Retina (tissue), 1 donor: ENCODE data around the gene OSCP1.

Source experiments
- DNase-seq: peaks from one replicate; pipeline ENCODE4 v3.0.0-alpha.2; 2016

The OSCP1 gene

DNA sequence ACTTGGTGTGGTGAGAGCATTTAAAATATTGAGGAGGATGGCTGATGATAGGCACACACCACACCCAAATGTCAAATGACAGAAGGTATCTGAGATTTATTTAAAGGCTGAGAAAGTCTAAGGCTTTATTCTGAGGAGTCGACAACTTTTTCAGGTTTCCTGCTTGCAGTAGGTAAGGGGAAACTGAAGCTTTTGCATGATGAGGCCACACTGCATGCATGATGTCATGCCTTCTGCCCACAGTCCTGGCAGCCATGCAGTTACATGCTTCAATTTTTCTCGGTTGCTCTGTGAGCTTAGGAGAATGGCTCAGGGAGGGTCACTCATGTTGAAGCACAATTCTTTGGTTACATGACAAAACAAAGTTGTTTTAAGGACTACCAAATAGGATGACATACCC, 7.0 kb downstream of the OSCP1 start:
- DNase-seq: no peak

DNA sequence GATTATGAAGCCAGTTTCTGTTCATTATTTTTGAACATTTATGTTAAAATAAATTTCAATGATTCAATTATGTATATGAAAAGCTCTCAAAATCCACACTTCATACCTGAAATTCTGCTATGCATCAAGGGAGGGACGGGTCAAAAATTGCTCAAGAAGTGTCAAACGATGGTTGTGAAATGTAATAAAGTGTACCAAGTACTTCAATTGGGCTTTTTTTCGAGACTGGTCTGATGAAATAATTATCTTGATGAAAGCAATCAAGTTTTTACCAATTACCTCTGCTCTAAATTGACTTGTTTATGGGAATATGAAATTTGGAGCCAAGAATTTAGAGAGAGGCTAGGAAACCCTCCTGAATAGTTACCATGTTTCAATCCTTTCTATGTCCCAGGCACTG, 7.9 kb downstream of the OSCP1 start:
- DNase-seq: no peak

DNA sequence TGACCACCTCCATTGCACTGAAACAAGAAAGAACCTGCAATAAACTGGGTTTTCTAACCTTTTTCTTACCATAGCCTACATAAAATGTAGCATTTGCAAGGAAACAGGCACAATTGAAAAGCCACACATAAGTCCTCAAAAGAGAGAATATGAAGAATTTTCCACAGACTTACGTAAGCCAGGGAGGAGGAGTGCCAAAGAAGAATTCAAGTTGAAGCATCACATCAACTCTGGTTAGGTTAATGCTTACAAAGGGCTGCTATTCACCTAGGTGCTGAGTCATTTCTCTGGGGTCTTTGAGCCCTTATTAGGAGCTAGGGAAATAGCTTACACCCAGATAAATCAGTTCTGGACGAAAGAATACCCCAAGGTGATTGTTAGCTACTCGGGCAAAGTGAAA, 9.6 kb downstream of the OSCP1 start:
- DNase-seq: no peak

DNA sequence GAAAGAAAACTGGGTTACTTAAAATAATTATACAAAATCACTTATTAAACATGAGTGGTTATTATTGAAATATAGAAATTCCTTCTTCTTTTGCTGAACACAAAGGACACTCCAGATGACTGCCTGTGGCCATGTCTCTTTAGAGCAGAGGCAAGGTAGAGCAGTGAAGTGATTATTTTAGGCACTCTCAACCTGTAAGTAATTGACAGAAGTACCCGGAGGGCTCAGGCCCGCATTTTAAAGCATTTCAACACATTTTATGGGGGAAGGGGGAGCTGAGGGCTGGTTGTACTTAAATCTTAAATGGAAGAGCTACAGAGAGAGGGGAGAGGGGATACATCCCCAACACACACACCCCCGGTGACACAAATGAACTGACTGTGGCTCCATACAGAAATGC, 10.2 kb downstream of the OSCP1 start:
- DNase-seq: no peak

DNA sequence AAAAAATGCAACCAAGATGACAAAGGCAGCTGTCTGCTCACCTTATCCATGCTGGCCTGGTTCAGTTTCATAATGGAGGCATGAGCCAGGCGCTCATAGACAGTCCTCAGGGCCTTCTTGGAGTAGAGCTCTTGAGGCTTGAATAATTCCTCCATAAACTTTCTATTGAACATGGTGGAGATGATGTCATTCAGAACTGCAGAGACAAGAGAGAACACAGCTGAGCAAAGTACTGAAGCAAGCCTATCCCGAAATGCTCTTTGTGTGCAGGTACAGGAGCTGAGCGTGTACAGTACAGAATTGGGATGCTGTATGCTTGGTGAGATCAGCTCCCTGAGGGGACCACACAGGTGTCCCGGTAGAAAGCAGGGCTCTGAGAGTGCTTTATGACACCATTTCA, 11.5 kb downstream of the OSCP1 start:
- DNase-seq: no peak

DNA sequence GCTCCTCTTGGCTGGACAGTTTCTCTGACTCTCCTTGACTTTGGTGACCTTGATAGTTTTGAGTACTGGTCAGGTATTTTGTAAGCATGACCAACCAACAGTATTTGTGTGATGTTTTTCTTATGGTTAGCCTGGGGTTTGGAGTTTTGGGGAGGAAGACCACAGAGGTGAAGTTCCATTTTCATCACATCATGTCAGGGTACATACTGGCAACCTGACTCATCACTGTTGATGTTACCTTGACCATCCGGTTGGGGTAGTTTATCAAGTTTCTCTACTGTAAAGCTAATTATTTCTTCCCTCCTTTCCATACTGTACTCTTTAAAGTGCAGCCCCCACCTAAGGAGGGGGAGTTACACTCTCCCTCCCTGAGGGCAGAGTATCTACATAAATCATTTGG, 13.4 kb downstream of the OSCP1 start:
- no peak for DNase-seq

DNA sequence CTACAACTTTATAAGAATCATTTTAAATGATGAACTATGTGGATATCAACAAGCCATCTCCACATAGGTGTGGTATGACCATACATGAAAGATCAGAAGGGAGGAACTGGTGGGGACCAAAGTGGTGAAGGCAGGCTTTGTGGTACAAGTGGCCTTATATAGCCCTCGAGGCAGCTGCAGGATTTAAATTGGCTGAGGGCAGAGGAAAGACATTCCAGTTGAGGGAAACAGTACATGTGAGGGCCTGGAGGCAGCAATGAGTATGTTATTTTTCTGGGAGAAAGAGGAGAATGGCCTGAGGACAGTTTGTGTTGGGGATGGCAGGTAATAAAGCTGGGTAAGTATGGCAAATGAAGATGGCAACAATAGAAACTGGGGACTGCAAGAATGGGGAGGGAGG, 17.1 kb downstream of the OSCP1 start:
- no peak for DNase-seq

DNA sequence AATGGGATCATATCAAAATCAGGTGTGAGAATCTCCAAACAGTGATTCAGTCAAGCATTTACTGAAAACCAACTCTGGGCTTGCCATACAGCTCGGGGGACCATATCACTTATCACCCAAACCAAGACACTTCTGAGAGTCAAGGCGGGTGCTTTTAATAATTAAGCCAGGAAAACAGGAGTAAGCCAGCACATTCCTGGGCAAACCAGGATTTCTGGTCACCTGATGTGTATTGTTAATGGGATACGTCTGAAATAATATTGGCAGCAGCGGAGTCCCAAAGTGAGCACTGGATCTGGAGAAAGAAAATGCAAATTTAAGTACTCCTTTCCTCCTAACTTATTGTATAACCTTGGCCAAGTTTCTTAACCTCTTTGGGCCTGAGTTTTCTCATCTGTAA, 17.6 kb downstream of the OSCP1 start:
- no peak for DNase-seq

DNA sequence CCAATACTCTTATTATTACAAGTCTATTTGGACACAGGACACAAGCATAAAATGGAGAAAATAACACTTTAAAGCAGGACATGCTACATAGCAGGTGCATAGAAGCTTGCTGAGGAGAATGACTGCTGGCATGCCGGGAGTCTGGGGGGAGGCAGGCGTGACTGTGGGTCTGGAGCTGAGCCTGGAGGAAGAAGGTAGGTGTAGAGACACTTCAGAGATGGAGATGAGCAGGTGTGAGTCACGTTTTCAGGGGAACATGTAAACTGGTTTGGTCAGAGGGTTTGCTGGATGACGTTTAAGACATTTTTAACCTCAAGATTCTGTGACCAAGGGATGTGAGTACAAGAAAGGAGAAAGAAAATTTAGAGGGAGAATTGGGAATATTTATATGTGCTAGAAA, 24.5 kb downstream of the OSCP1 start:
- DNase-seq: no peak

DNA sequence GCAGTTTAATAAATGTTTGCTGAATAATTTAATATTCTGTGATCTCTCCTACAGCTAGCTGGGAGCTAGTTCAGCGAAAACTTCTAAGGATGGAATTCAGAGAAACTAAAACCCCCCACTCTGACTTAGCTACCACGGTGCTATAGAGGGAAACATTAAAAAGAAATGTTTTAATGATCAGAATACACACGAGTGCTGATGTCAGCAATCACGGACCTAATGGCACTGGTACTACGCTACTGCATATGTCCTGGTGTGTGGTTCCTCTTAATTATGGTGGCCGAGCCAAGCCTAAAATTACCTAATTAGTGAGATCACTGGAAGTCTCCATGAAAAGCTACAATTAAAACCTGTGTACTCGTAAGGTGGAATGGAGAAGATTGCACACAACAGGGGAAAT, 28.6 kb downstream of the OSCP1 start:
- no peak for DNase-seq

DNA sequence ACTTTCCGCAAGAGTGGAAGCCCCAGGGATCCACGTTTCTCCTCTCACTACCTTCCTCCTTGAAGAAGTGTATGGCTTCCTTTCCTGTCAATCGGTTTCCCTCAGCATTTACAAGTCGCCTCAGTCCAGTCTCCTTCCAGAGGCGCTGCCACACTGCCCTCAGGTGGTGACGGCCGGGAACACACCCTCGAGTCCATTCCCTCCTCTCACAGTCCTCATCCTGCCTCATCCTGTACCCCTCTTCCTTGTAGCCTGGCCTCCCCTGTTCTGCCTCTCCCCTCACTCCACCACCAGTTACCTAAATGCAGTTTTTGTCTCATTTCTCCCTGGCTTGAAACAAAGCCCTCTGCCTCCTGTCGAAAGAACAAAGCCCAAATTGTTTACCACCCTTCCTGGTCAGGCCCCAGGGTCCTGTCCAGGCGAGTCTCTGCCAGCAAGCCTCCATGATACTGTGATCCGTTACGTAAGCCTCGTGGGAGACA, 29.4 kb downstream of the OSCP1 start:
- peak; percentile 86 for DNase-seq

DNA sequence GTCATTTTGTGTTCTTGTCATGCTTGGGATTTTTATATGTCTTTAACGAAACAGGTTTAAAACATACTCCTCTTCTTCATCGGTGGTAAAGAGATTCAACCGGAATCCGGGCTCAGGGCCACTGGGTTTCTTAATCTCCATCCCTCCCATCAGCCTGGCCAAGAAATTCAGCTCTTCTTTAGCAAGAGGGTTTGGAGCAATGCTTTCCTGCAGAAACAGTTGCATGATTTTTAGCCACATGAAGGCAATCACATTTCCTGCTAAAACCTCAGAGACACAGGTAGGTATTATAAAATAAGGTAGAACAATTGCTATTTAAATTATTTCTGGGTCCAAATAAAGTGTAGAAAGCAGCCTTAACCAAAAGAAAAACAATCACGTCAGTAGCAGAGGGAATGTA, 29.8 kb downstream of the OSCP1 start:
- no peak for DNase-seq

DNA sequence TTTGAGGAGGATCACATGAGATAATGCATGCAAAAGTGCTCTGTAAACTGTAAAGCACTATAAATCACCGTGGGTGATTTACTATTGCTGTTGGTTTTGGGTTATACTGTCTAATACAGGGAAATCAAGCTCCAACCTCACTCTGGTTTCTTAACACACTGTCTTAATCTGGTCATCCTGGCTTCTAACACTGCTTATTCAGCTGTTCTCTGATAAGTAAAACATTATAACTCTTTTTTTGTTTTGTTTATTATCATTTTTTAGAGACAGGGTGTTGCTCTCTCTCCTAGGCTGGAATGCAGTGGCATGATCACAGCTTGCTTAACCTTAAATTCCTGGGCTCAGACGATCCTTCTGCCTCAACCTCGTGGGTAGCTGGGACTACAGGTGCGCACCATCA, 30.7 kb downstream of the OSCP1 start:
- no peak for DNase-seq

DNA sequence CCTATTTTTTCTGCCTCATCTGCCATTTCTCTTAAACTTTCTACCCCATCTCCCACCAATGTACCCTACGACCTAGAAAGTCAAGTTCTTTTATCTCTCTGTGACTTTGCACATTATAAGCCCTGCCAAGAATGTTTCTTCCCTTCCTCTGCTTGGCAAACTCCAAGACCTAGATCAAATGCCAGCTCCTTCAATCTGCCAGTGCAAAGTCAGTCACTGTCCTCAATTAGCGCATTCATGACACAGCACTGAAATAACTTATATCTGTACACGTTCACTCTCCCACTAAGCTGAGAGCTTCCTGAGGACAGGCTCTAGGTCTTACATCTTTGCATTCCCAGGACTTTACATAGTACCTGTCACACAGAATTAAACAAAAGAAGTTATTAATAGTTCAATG, 31.1 kb downstream of the OSCP1 start:
- no peak for DNase-seq

DNA sequence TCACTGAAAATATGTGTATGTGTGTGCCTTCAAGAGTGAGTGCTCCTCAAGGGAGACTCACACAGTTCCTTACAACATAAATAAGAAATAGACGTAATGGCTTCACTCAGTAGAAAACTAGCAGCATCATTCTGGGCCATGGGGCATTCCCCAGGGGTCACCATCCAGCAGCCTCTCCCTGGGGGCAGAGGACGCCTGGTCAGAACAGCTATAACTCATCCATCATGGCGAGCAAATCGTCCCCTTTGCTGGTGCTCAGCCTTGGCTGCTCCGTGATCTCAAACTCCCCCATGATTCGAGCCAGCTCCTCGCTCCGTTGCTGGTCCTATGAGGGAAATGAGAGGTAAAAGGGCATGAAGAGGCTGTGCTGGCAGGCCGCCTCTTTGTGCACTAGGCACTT, 32.3 kb downstream of the OSCP1 start:
- DNase-seq: no peak

DNA sequence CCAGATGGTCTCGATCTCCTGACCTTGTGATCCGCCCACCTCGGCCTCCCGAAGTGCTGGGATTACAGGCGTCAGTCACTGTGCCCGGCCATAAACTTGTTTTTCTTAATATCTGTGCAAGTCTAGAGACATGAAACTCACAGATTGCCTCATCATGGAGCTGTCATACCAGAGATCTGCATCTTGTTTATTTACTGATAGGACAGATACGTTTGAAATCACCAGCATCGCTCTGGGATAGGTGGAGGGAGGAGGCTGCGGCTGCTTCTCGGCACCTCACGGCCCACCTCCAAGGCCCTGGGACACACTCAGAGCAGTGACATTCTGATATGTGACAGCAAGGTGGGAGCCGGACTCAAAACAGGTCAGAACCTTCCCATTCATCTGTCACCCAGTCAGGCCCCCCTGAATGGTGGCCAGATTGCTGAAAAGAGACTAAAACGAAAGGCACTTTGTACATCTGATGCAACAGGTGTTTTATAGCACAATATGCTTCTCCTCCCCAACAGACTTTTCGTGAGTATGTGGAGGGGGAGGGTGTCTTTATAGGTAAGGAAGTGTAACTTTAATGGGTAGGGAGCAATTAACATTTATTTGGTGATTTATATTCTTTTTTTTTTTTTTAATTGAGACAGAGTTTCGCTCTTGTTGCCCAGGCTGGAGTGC, 34.5 kb downstream of the OSCP1 start:
- no peak for DNase-seq

DNA sequence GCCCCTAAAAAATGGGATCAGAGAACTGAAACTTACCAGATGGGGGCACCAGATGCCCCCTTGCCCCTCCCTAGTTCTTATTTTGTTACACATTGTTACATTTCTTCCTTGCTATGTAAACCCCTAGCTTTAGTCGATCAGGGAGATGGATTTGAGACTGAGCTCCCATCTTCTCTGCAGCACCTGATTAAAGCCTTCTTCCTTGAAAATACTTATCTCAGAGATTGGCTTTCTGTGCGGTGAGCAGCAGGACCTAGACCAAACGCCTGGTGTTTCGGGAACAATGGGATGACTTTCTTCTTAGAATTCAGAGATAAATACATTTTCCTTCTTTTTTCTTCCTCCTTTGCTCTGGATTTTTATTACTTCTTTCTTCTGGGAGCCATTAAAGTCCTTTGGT, 35.9 kb downstream of the OSCP1 start:
- DNase-seq: no peak

DNA sequence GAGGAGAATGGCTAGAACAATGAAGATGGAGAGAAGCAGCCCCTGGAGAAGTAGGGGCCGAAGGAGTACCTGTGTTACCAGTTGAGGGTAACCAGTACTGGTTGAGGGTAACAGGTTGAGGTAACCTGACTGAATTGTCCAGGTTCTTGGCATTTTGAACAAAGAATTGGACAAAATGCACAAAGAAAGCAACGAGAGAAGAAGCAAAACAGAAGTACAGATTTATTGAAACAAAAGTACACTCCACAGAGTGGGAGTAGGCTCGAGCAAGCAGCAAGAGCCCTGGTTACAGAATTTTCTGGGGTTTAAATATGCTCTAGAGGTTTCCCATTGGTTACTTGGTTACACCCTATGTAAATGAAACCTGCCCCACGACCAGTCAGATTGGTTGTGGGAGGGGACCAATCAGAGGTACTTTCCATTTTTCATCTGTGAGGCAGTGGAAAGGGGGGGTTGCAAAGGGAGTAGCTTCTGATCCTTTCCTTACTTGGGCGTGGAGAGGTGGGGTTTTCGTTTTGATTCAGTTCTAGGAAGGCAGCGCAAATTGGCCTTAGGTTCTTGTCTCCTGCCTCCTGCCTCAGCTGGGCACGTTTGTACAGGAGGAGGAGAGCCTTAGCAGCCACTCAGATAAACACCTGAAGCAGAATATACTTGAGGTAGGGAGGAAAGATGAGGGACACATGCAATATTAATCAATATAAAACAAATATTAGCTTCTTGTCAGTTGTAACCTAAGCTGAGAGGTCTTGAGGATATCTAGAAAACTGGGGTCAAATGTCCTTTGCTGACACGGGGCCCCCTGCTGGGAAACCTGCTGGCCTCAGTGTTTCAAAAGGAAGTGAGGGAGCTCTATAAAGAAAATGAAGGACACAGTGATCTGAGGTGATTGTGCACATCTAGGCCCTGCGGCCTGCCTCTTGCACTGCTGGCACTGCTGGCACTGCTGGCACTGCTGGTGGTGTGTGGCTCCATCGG, 38.3 kb downstream of the OSCP1 start:
- DNase-seq: no peak

DNA sequence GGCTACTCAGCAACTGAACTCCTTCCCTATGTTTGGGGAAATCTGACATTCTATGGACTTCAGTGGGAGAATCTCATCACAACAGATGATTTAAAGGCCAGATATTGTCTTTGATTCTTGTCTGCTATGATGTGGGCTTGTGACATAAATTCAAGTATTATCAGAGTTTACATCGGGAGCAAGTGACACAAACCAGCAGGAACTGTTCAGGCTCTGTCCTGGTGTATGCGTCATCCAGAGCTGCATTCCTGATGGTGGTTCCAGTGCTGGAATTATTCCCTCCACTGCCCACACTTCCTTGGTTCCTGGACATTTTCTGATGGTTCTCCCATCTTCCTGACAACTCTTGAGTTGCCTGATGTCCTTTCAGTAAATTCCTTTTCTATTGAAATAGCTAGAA, 41.8 kb downstream of the OSCP1 start:
- DNase-seq: no peak

DNA sequence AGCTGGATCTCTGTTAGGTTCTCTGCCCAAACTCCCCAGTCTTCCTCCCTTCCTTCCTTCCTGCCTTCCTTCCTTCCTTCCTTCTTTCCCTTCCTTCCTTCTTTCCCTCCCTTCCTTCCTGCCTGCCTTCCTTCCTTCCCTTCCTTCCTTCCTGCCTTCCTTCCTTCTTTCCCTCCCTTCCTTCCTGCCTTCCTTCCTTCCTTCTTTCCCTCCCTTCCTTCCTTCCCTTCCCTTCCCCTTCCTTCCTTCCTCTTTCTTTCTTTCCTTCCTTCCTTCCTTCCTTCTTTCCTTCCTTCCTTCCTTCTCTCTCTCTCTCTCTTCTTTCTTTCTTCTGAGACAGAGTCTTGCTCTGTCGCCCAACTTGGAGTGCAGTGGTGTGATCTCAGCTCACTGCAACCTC, 43.8 kb downstream of the OSCP1 start:
- no peak for DNase-seq

DNA sequence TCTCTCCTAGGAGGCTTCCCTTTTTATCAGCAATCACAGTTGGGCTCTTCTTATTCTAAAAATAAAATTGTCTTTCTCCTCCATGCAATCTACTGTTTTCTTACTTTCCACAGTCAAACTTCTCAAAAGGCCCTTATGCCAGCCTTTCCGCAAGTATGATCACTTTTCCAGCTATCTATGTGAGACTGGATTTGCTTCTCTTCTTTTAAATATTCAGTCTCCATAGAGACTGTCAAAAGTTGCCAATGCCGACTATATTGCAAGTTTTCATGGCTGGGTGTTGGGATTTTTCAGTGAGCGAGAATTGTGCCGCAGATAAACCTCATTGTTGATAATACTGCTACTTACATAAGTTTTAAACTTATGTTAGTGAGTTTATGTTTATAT, 47.8 kb downstream of the OSCP1 start:
- no peak for DNase-seq

DNA sequence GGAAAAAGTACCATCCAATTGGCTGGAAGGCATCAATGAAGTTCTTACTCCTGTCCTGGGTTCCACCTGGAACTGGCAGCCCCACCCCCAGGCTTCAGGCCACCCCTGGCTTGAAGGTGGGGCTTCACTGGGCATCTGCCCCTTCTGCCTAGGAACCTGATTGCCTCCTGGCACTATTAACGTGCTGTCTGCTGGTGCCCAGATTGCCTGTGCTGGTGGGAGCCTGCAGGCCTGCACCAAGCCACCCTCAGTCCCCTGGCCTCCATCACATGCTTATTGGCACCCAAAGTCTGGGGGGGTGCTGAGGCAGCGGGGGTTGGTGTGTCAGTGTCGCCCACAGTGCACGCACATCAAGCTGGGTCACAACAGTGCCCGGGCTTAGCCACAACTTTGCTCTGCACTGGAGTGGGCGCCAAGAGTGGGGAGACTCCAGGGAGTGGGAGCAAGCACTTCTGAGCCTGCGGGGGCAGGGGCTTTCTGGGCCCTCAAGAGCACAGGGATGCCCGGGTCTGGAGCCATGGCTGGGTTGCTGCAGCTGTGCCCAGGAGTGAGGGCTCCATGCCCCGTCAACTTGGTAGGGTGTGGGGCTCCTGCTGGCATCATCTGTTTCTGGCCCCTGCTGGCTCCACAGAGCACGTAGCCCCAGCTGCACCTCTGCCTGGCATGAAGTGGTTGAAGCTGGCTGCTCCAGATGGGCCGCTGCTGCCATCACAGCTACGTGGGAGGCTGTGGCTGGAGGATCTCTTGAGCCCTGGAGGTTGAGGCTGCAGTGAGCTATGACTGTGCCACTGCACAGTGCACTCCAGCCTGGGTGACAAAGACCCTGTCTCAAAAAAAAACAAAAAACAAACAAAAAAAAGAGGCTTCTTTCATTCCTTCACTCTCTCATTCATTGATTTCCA, 48.4 kb downstream of the OSCP1 start:
- DNase-seq: no peak
